Measurements from ENCODE around the gene GUCA1A.
"Not testable (repeated sequence)": the region's sequence is repeated elsewhere in the genome, so short reads cannot be mapped to it uniquely, and the experiment has no call there.

The GUCA1A gene

DNA sequence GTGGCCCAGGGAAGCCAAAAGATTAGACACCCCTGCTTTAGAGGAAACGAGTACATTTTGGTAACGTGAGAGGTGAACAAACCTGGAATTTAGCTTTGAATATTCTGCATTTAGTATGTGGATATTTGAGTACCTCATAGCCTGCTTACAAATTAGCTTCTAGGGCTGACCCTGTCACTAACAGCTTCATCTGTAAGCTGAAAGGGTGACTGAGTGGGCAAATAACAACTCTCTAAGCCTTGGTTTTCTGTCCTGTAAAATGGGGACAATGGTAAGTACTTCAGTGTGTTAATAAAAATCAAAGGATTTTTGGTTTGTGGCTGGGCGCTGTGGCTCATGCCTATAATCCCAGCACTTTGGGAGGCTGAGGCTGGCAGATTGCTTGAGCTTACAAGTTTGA lies 30.0 kb downstream of the GUCA1A start:
- no peak for TF ChIP-seq CTCF (IDR thresholded peaks at IDR 0.05; ENCODE audit: extremely low read depth, insufficient read depth, missing control alignments)
- in situ Hi-C loops (cut with MboI; ENCODE audit: low pct_unique_long_range_greater_than_20kb, low sequenced_read_pairs, unreplicated experiment): no loop called here
- DNase-seq (ENCODE audit: low spot score): no peak

DNA sequence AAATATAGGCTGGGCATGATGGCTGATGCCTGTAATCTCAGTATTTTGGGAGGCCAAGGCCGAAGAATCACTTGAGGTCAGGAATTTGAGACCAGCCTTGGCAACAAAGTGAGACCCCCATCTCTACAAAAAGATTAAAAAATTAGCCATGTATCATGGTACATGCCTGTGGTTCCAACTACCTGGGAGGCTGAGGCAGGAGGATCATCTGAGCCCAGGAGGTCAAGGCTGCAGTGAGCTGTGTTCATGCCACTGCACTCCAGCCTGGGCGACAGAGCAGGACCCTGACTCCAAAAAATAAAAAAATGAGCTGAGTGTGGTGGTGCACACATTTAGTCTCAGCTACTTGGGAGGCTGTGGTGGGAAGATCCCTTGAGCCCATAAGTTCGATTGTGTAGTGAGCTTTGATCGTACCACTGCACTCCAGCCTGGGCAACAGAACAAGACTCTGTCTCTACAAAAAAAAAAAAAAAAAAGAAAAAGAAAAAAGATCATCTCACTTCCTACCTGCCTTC lies 31.7 kb downstream of the GUCA1A start:
- no peak for DNase-seq (ENCODE audit: low spot score)
- in situ Hi-C loops (cut with MboI; ENCODE audit: low pct_unique_long_range_greater_than_20kb, low sequenced_read_pairs, unreplicated experiment): no loop called here
- no peak for TF ChIP-seq CTCF (IDR thresholded peaks at IDR 0.05; ENCODE audit: extremely low read depth, insufficient read depth, missing control alignments)

DNA sequence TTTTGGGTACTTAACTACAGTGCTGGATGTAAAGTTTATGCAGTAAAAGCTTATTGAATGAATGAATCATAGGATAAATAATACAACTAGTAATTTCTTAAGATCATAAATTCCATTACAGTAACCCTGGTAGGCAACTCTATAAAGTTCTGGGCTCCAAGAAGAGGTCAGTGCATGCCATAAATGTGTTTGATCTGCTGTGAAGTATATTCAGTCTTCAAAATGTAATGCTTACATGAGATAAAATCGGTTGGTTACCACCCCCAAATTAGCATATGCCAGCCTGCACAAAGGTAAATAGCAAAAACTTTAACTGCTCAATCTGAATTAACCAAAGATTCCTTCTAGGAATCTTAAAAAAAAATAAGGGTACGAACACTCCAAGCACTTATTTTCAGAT lies 34.4 kb downstream of the GUCA1A start:
- in situ Hi-C loops (cut with MboI; ENCODE audit: low pct_unique_long_range_greater_than_20kb, low sequenced_read_pairs, unreplicated experiment): not testable (repeated sequence)

DNA sequence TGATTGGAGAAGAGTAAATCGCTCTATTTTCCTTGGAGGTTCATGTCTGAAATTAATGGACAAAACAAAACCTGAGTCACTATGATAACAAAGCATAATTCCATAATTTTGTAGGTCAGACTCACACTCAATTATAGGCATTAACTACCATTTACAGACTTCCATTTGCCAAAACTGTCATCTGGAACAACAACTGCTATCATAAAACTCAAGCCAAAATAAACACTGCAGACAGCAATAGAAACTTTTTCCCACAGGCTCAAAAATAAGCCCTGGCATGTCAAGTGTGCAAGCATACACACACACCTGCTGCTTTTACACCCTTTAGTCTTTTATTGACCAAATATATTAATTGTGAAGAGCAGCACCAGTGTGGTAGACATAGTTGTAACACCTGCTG lies 37.4 kb downstream of the GUCA1A start:
- TF ChIP-seq CTCF (IDR thresholded peaks at IDR 0.05; ENCODE audit: extremely low read depth, insufficient read depth, missing control alignments): no peak
- in situ Hi-C loops (cut with MboI; ENCODE audit: low pct_unique_long_range_greater_than_20kb, low sequenced_read_pairs, unreplicated experiment): no loop called here

More for the DNA sequence above, 34.4 kb downstream of the GUCA1A start:
- not testable (repeated sequence) for DNase-seq (ENCODE audit: low spot score)

DNA sequence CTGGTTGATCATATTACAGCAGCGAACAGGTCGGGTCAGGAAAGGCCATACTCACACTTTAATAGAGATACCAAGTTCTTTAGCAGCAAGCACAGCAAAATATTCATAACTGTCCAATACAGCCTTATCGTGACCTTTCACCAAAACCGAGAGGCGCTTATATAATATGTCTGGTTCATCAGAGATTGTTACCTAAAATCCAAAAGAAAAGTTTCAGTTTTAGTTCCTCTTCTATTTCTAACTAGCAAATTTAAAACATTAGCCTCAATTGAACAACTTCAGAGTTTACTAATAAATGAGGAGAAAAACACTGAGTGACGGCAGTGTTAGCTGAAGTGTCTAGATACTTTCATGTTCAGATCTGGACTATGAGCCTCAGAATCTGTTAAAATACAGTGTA lies 38.6 kb downstream of the GUCA1A start:
- in situ Hi-C loops (cut with MboI; ENCODE audit: low pct_unique_long_range_greater_than_20kb, low sequenced_read_pairs, unreplicated experiment): no loop called here
- peak; percentile 37 for DNase-seq (ENCODE audit: low spot score)
- no peak for TF ChIP-seq CTCF (IDR thresholded peaks at IDR 0.05; ENCODE audit: extremely low read depth, insufficient read depth, missing control alignments)

More for the DNA sequence above, 37.4 kb downstream of the GUCA1A start:
- no peak for DNase-seq (ENCODE audit: low spot score)

- in situ Hi-C loops (cut with MboI; ENCODE audit: low pct_unique_long_range_greater_than_20kb, low sequenced_read_pairs, unreplicated experiment): no loop called here
- DNase-seq (ENCODE audit: low spot score): no peak
- no peak for TF ChIP-seq CTCF (IDR thresholded peaks at IDR 0.05; ENCODE audit: extremely low read depth, insufficient read depth, missing control alignments)
These were observed 39.3 kb downstream of the GUCA1A start for GRCh38 chr6:42212442-42212841.

- DNase-seq (ENCODE audit: low spot score); in situ Hi-C loops (cut with MboI; ENCODE audit: low pct_unique_long_range_greater_than_20kb, low sequenced_read_pairs, unreplicated experiment): not testable (repeated sequence)
These were observed 43.3 kb downstream of the GUCA1A start for GRCh38 chr6:42216495-42216894.

- in situ Hi-C loops (cut with MboI; ENCODE audit: low pct_unique_long_range_greater_than_20kb, low sequenced_read_pairs, unreplicated experiment): no loop called here
- no peak for TF ChIP-seq CTCF (IDR thresholded peaks at IDR 0.05; ENCODE audit: extremely low read depth, insufficient read depth, missing control alignments)
- no peak for DNase-seq (ENCODE audit: low spot score)
These were observed 44.0 kb downstream of the GUCA1A start for GRCh38 chr6:42217157-42217518.

Measured in GM13977 (cell line).